ENCODE results near the gene CCDC122.

The CCDC122 gene

DNA sequence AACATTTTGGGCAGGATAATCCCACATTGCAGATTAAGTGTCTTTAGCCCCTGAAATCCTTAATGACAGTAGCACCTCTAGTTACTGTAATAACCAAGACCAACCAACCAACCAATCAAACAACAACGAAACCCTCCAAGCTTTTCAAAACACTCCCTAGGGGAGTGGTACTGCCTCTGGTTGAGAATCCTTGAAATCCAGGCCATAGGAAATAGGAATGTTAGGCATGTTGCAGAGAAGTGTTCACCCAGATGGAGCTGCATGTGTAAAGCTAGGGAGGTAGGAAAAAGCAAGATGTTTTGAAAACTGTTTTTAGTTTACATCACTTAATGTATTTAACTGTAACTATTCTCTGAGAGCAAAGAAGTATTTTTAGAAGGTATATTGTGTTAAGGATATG, 4.7 kb upstream of the CCDC122 start:
- TF ChIP-seq, protein P1, sequence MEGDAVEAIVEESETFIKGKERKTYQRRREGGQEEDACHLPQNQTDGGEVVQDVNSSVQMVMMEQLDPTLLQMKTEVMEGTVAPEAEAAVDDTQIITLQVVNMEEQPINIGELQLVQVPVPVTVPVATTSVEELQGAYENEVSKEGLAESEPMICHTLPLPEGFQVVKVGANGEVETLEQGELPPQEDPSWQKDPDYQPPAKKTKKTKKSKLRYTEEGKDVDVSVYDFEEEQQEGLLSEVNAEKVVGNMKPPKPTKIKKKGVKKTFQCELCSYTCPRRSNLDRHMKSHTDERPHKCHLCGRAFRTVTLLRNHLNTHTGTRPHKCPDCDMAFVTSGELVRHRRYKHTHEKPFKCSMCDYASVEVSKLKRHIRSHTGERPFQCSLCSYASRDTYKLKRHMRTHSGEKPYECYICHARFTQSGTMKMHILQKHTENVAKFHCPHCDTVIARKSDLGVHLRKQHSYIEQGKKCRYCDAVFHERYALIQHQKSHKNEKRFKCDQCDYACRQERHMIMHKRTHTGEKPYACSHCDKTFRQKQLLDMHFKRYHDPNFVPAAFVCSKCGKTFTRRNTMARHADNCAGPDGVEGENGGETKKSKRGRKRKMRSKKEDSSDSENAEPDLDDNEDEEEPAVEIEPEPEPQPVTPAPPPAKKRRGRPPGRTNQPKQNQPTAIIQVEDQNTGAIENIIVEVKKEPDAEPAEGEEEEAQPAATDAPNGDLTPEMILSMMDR (IDR thresholded peaks at IDR 0.05; ENCODE audit: insufficient read depth, missing control alignments): no peak
- no peak for DNase-seq (ENCODE audit: insufficient read length, low spot score)
- FAIRE-seq: no peak

DNA sequence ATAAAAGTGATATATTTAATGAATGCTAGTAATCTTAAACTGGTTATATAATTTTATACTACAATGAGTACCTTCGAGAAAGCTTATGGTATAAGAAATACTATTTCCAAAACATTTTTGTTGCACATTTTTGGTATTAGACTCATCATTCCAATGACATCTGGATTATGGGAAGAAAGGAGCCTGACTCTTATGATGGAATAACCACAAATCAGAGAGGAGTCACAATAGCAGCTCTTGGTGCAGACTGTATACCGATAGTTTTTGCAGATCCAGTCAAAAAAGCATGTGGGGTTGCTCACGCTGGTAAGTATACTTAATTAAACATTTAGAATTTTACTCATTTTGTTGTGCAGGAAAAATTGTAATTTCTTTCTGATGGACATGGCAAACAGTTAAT, 4.1 kb upstream of the CCDC122 start:
- TF ChIP-seq, protein P1 (IDR thresholded peaks at IDR 0.05; ENCODE audit: insufficient read depth, missing control alignments): no peak
- DNase-seq (ENCODE audit: insufficient read length, low spot score) (no peak), FAIRE-seq (no peak)

DNA sequence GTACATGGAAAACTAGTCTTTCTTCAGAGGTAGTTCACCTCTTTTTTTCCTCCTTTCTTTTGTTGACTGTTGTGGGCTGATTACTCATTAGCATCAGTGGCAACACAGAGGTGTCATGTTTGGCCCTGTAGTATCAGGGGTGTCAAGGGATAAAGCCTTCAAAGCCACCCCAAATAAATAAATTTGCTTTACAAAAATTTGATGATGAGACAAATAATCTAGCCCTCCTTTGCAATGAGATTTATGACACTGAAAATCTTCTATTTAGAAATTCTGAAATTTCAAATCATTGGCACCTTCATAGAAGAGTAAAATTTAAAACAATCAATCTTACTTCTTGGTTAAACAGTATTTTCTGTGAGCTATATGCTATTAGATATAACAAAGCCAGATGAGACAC, 2.0 kb upstream of the CCDC122 start:
- no peak for FAIRE-seq
- DNase-seq (ENCODE audit: insufficient read length, low spot score): no peak
- TF ChIP-seq, protein P1 (IDR thresholded peaks at IDR 0.05; ENCODE audit: insufficient read depth, missing control alignments): no peak

DNA sequence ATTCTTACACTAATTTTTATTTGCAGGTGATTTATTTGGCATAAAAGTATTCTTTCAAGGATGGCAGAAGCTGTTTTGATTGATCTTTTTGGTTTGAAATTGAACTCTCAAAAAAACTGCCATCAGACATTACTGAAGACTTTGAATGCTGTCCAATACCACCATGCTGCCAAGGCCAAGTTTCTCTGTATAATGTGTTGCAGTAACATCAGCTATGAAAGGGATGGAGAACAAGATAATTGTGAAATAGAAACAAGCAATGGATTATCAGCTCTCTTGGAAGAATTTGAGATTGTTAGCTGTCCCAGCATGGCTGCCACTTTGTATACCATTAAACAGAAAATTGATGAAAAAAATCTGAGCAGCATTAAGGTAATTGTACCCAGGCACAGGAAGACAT, 1.4 kb upstream of the CCDC122 start:
- DNase-seq (ENCODE audit: insufficient read length, low spot score) (no peak), FAIRE-seq (no peak)
- TF ChIP-seq, protein P1 (IDR thresholded peaks at IDR 0.05; ENCODE audit: insufficient read depth, missing control alignments): no peak

DNA sequence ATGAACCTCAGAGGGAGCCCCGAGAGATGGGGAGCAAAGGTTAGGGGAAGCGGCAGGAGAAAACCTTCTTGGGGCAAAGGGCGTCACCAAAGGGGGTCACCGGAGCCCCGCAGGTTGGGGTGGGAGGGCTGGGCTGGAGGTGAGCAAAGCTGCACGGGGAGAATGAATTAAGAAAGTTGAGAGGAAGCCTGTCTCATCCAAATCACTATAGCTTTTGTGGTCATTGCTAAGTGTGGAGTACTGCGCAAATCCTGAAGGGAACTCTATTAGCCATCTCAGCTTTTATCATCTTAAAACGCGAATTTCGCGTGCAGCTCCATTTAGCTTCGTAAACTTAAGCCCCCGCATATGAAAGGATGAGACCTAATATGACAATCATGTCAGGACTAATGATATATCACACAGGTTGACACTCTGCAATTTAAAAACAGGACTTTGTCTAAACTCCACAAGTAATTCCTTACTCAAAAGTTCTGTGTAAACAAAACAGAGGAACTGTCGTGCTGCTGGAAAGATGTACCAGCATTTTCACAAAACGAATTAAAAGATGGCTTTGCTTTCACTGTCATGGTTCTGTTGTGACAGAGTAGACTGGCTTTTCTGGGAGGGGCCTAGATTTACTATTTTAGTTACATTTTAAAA, 795 bp upstream of the CCDC122 start:
- no peak for FAIRE-seq
- TF ChIP-seq, protein P1 (IDR thresholded peaks at IDR 0.05; ENCODE audit: insufficient read depth, missing control alignments): no peak
- no peak for DNase-seq (ENCODE audit: insufficient read length, low spot score)

DNA sequence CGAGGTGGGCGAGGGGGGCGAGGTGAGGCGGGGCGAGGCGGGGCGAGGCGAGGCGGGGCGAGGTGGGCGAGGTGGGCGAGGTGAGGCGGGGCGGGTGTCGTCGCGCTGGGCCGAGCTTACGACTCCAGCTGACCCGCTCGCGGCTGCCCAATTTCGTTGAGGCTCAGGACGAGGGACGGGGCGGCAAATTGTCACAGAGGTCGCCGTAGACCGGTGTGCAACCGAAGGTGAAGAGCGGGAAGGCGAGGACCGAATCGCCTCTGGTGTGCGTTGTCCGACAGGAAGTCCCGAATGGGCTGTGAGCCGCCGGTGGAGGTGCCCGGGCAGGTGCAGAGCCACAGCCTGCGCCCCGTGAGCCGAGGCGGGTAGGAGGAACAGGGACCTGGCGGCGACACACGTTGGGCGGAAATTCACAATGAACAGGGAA, 228 bp upstream of the CCDC122 start, which contains the start of gene LACC1:
LACC1 (plus strand) TSS at position 150 of the 427 bp plus-strand sequence. CDS start 1,082 bp downstream, outside the sequence.
- DNase-seq (ENCODE audit: insufficient read length, low spot score) (no peak), FAIRE-seq (no peak)
- TF ChIP-seq, protein P1 (IDR thresholded peaks at IDR 0.05; ENCODE audit: insufficient read depth, missing control alignments): no peak

DNA sequence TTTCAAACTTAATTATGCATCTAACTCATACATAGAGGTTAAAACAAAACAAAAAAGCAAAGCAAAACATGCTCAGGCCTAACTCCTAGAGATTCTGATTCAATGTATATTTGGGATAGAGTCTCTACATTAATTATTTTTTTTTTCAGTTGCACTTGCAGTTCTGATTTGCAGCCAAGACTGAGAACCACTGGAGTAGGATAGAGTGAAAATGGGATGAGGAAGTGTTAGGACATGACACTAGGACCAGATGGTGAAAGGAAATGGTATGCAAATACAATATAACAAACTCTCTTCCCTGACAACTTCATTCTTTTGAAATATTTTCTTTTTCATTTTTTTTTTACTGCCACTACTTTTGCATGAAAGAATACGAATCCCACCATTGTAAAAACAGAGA, 1.8 kb downstream of the CCDC122 start:
- DNase-seq (ENCODE audit: insufficient read length, low spot score) (no peak), FAIRE-seq (no peak)
- TF ChIP-seq, protein P1 (IDR thresholded peaks at IDR 0.05; ENCODE audit: insufficient read depth, missing control alignments): no peak

Measured in D721Med (cell line).